IMR-90 (cell line): Measurements from ENCODE around the gene CLEC19A. TPM values are rescaled to one million over a fixed set of nuclear protein-coding genes. Genes with fewer than 3 reads are reported as not detected.

Experiments used
- ATAC-seq: fragments of 200-7000 bp; cut with Tn5 transposase; 2 replicates; pipeline ENCODE4 v1.9.1; 2020; ENCODE audit warnings: low read depth, mild to moderate bottlenecking, moderate library complexity
- BruUV-seq: library from RNA; stranded (reverse); fragments of 400-500 nt; replicated peaks from 2 replicates; lab custom pipeline; 2021; lab: Mats Ljungman, UMichigan
- CTCF ChIA-PET: fragments of 300-600 bp; formaldehyde crosslinking; extraction: SDS; loops from one replicate; lab custom pipeline; 2021; ENCODE audit warnings: antibody characterized with exemption; lab: Yijun Ruan, JAX
- POLR2A ChIA-PET: fragments of 300-600 bp; sonication (Branson Sonifier 250); formaldehyde crosslinking; loops from one replicate; lab custom pipeline; 2022; ENCODE audit warnings: antibody characterized with exemption; ENCODE audit not compliant: unreplicated experiment; lab: Charles Lee
- DNase-seq: peaks from one replicate; pipeline ENCODE4 v3.0.0; 2013
- H2AFZ ChIP-seq: replicated peaks from 2 replicates; pipeline ENCODE3; 2013; ENCODE audit warnings: low read length, mild to moderate bottlenecking; ENCODE audit not compliant: poor library complexity
- H2AK5ac ChIP-seq: 2 replicates; pipeline ENCODE4 v1.6.1; 2013; ENCODE audit warnings: low read depth, low read length, inconsistent platforms
- H2AK9ac ChIP-seq: replicated peaks from 2 replicates; pipeline ENCODE3; 2013; ENCODE audit warnings: mild to moderate bottlenecking, low read depth, low read length, moderate library complexity; ENCODE audit not compliant: poor library complexity
- H2BK120ac ChIP-seq: 2 replicates; pipeline ENCODE4 v1.6.1; 2013; ENCODE audit warnings: low read depth, low read length, inconsistent platforms
- H2BK15ac ChIP-seq: 3 replicates; pipeline ENCODE4 v1.6.1; 2013; ENCODE audit warnings: low read depth, low read length, inconsistent platforms
- H2BK20ac ChIP-seq: 2 replicates; pipeline ENCODE4 v1.6.1; 2013; ENCODE audit warnings: low read depth, mild to moderate bottlenecking, inconsistent platforms, low read length, moderate library complexity
- H2BK5ac ChIP-seq: 2 replicates; pipeline ENCODE4 v1.6.1; 2013; ENCODE audit warnings: mild to moderate bottlenecking, low read depth, low read length, inconsistent platforms; ENCODE audit not compliant: poor library complexity, severe bottlenecking
- H3K14ac ChIP-seq: replicated peaks from 2 replicates; pipeline ENCODE4 v1.6.1; 2013; ENCODE audit warnings: low read depth, low read length, inconsistent platforms
- H3K18ac ChIP-seq: 2 replicates; pipeline ENCODE4 v1.6.1; 2013; ENCODE audit warnings: low read depth, low read length, control low read depth
- H3K23ac ChIP-seq: 2 replicates; pipeline ENCODE4 v1.6.1; 2013; ENCODE audit warnings: low read depth, low read length, inconsistent platforms
- H3K27ac ChIP-seq: 2 replicates; pipeline ENCODE4 v1.5.1; 2013; ENCODE audit warnings: mild to moderate bottlenecking, control low read depth, low read length; ENCODE audit not compliant: insufficient read depth
- H3K27me3 ChIP-seq: 2 replicates; pipeline ENCODE4 v1.6.1; 2013; ENCODE audit warnings: low read length; ENCODE audit not compliant: control insufficient read depth, insufficient read depth
- H3K36me3 ChIP-seq: 2 replicates; pipeline ENCODE4 v1.6.1; 2013; ENCODE audit warnings: low read length, mixed read lengths; ENCODE audit not compliant: control insufficient read depth, insufficient read depth
- H3K4ac ChIP-seq: 2 replicates; pipeline ENCODE4 v1.6.1; 2013; ENCODE audit warnings: low read depth, low read length, inconsistent platforms
- H3K4me1 ChIP-seq: 2 replicates; pipeline ENCODE4 v1.6.1; 2013; ENCODE audit warnings: low read length, mixed read lengths; ENCODE audit not compliant: control insufficient read depth, insufficient read depth
- H3K4me2 ChIP-seq: 2 replicates; pipeline ENCODE4 v1.6.1; 2013; ENCODE audit warnings: low read depth, mild to moderate bottlenecking, control low read depth, low read length, moderate library complexity
- H3K4me3 ChIP-seq: 2 replicates; pipeline ENCODE4 v1.5.1; 2013; ENCODE audit warnings: low read depth, mild to moderate bottlenecking, control low read depth, low read length, moderate library complexity; ENCODE audit not compliant: insufficient read depth
- H3K56ac ChIP-seq: 2 replicates; pipeline ENCODE4 v1.6.1; 2013; ENCODE audit warnings: low read length, inconsistent platforms; ENCODE audit not compliant: insufficient read depth; ENCODE audit errors: extremely low read depth
- H3K79me1 ChIP-seq, 2 experiments: 2 replicates each; pipeline ENCODE4 v1.6.1; 2013; ENCODE audit warnings: low read length in 2 of 2, inconsistent platforms in 1 of 2, low read depth in 1 of 2
- H3K9ac ChIP-seq: 2 replicates; pipeline ENCODE4 v1.6.1; 2013; ENCODE audit warnings: low read depth, low read length, control low read depth
- H3K9me1 ChIP-seq: 2 replicates; pipeline ENCODE4 v1.6.1; 2013; ENCODE audit warnings: low read length, inconsistent platforms; ENCODE audit not compliant: insufficient read depth
- H3K9me3 ChIP-seq: 2 replicates; pipeline ENCODE4 v1.6.1; 2013; ENCODE audit warnings: low read length; ENCODE audit not compliant: control insufficient read depth, insufficient read depth
- H4K20me1 ChIP-seq: 2 replicates; pipeline ENCODE4 v1.6.1; 2013; ENCODE audit warnings: low read length, inconsistent platforms; ENCODE audit not compliant: insufficient read depth
- H4K5ac ChIP-seq: 2 replicates; pipeline ENCODE4 v1.6.1; 2013; ENCODE audit warnings: mild to moderate bottlenecking, low read depth, low read length, control low read depth
- H4K8ac ChIP-seq, 2 experiments: 2 replicates each; pipeline ENCODE4 v1.6.1; 2013; ENCODE audit warnings: low read depth in 2 of 2, low read length in 2 of 2, control low read depth in 1 of 2, inconsistent platforms in 1 of 2
- H4K91ac ChIP-seq: 2 replicates; pipeline ENCODE4 v1.6.1; 2013; ENCODE audit warnings: low read depth, low read length, inconsistent platforms; ENCODE audit not compliant: insufficient read depth
- BHLHE40 ChIP-seq: fragments of 150-350 bp; IDR thresholded peaks from 2 replicates; pipeline ENCODE4 v1.6.1; 2016; ENCODE audit warnings: mild to moderate bottlenecking, low read depth, low read length
- CEBPB ChIP-seq: IDR thresholded peaks from 2 replicates; pipeline ENCODE4 v1.6.1; 2012; ENCODE audit warnings: low read depth, low read length, improper control_type of control experiment
- CHD1 ChIP-seq: IDR thresholded peaks from 2 replicates; pipeline ENCODE4 v1.6.1; 2012; ENCODE audit warnings: low read depth, low read length, improper control_type of control experiment
- FOS ChIP-seq: fragments of 150-350 bp; IDR thresholded peaks from 2 replicates; pipeline ENCODE4 v1.6.1; 2016; ENCODE audit warnings: low read depth, low read length
- MAFK ChIP-seq: IDR thresholded peaks from 2 replicates; pipeline ENCODE4 v1.6.1; 2012; ENCODE audit warnings: low read depth, low read length, improper control_type of control experiment
- MAZ ChIP-seq: IDR thresholded peaks from 2 replicates; pipeline ENCODE4 v1.6.1; 2012; ENCODE audit warnings: low read depth, mild to moderate bottlenecking, low read length, improper control_type of control experiment, moderate library complexity, borderline replicate concordance
- MXI1 ChIP-seq: IDR thresholded peaks from 2 replicates; pipeline ENCODE4 v1.6.1; 2012; ENCODE audit warnings: low read depth, mild to moderate bottlenecking, low read length, moderate library complexity, borderline replicate concordance
- NFE2L2 ChIP-seq: fragments of 150-350 bp; IDR thresholded peaks from 2 replicates; pipeline ENCODE4 v1.6.1; 2016; ENCODE audit warnings: low read depth, mild to moderate bottlenecking, low read length
- POLR2A ChIP-seq: IDR thresholded peaks from 2 replicates; pipeline ENCODE4 v1.6.1; 2012; ENCODE audit warnings: mild to moderate bottlenecking, low read depth, low read length
- RAD21 ChIP-seq: IDR thresholded peaks from 2 replicates; pipeline ENCODE4 v1.6.1; 2012; ENCODE audit warnings: low read length, improper control_type of control experiment
- RCOR1 ChIP-seq: IDR thresholded peaks from 2 replicates; pipeline ENCODE4 v1.6.1; 2012; ENCODE audit warnings: mild to moderate bottlenecking, low read length, improper control_type of control experiment; ENCODE audit not compliant: insufficient replicate concordance
- RFX5 ChIP-seq: IDR thresholded peaks from 2 replicates; pipeline ENCODE4 v1.8.0; 2012; ENCODE audit warnings: low read depth, mild to moderate bottlenecking, low read length, moderate library complexity
- WGBS, 2 experiments: methylation state at CpG; one replicate each; pipeline versions ENCODE4 v1.1.5 to v1.1.7; 2013; ENCODE audit warnings: missing lambda C conversion rate in 2 of 2; ENCODE audit not compliant: insufficient read length in 1 of 2; ENCODE audit errors: extremely low coverage in 2 of 2; 5-methylcytosine and 5-hydroxymethylcytosine counted together
- dilution Hi-C: fragments of 300-500 bp; cut with HindIII; formaldehyde crosslinking; loops from one replicate; pipeline ENCODE4 v1.14.3; 2018; ENCODE audit warnings: low sequenced_read_pairs; ENCODE audit not compliant: unreplicated experiment
- in situ Hi-C: fragments of 300-500 bp; cut with MboI; formaldehyde crosslinking; loops from 3 replicates; pipeline ENCODE4 v1.14.3; 2019; ENCODE audit warnings: low sequenced_read_pairs, inconsistent platforms, mixed read lengths
- intact Hi-C: fragments of 100-400 bp; cut with micrococcal nuclease; formaldehyde crosslinking; loops from 2 replicates; pipeline ENCODE4 v1.10.0; 2022
- polyA plus RNA-seq, 3 experiments: library from polyadenylated mRNA; depleted of rRNA; stranded (reverse); fragments of >200 nt; gene quantifications; 2 replicates each; pipeline ENCODE4 v1.2.3, GENCODE V29; 2012; ENCODE audit warnings: low replicate concordance in 1 of 3
- total RNA-seq: library from RNA; depleted of rRNA; stranded (reverse); fragments of >200 nt; gene quantifications from 2 replicates; pipeline ENCODE4 v1.2.3, GENCODE V29; 2012
- TF ChIP-seq, protein P1 (sequence below): fragments of 150-350 bp; IDR thresholded peaks from 2 replicates; pipeline ENCODE4 v1.6.1; 2017; ENCODE audit warnings: mild to moderate bottlenecking, antibody characterized with exemption, low read length, low read depth
- TF ChIP-seq, protein P2 (sequence below): conservative IDR thresholded peaks from 2 replicates; pipeline ENCODE4 v1.5.1; 2012; ENCODE audit warnings: mild to moderate bottlenecking, low read depth, low read length, improper control_type of control experiment

Gene CLEC19A
- total and polyA plus RNA-seq, 2 of the 4 experiments (the other 2 are of a cell fraction) = not detected

DNA sequence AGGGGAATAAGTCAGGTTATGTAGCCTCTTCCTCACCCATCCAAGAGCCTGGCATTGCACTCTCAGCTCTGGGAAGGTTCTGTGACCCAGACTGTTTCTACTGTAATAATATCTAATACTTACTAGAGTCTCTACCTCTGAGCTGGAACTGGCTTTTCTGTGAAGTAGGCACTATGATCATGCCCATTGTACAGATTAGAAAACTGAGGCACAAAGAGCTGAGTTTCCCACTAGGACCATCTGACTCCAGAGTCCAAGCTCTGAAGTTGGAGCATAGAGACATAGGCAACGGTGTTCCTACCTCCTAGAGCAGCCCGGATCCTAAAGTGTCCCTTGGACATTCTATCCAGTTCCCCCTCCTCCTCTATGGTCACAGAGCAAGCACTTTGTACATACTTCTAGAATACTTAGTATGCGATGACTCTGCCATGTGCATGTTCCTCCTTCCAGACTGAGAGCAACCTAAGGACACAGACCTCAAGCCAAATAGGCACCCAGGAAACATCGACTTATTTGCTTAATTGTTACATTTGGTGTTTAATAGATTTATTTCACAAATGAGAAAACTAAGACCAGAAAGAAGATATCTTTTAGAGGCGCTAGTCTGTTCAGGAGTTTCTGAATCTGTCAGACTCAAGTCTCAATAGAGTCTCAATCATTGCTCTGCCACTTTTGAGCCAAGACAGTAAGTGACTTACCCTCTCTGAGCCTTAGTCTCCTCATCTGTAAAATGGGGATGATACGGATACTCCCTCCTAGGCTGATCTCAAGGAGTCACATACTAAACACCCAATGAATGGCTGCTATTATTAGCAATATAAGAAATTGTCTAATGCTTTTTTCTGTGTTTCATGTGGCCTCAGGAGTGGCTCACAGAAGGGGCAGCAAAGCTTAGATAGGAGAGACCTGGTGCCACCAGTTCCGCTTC is 3.6 kb downstream of the CLEC19A start:
- ATAC-seq (no peak), DNase-seq (no peak)
- Histone ChIP-seq H3K9me3 (no peaks in the 10 kb centered on the region), H2AK5ac (no peak overlapping the region), H3K56ac (no peak overlapping the region), H2AFZ (no peak overlapping the region), H2BK20ac (no peak overlapping the region), H3K4me1 (no peaks in the 10 kb centered on the region), H3K27me3 (no peaks in the 10 kb centered on the region), H3K4me2 (no peak overlapping the region), H4K91ac (no peak overlapping the region), H3K27ac (no peak overlapping the region), H3K36me3 (no peaks in the 10 kb centered on the region), H3K79me1 (no peaks in the 10 kb centered on the region), H2BK15ac (no peak overlapping the region), H2BK120ac (no peak overlapping the region), H3K23ac (no peak overlapping the region), H4K5ac (no peak overlapping the region), H3K18ac (no peak overlapping the region), H4K8ac (no peak overlapping the region), H3K14ac (no peak overlapping the region), H3K9me1 (no peaks in the 10 kb centered on the region), H4K20me1 (no peaks in the 10 kb centered on the region), H3K4ac (no peak overlapping the region), H3K9ac (no peak overlapping the region), H2BK5ac (no peak overlapping the region), H3K4me3 (no peak overlapping the region), H2AK9ac (no peak overlapping the region)
- intact Hi-C loops = no loop called here
- ChIA-PET POLR2A (no interaction called here), CTCF (no interaction called here)
- no TSS peak for BruUV-seq
- no CpG with 5 or more reads among the region's 7 CpGs for WGBS, 2 experiments
- dilution Hi-C loops = no loop called here
- TF ChIP-seq, protein P1, sequence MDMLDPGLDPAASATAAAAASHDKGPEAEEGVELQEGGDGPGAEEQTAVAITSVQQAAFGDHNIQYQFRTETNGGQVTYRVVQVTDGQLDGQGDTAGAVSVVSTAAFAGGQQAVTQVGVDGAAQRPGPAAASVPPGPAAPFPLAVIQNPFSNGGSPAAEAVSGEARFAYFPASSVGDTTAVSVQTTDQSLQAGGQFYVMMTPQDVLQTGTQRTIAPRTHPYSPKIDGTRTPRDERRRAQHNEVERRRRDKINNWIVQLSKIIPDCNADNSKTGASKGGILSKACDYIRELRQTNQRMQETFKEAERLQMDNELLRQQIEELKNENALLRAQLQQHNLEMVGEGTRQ = no peak
- no peak for TF ChIP-seq NFE2L2
- no peak for TF ChIP-seq CHD1
- TF ChIP-seq POLR2A = no peak
- no peak for TF ChIP-seq MAFK
- no peak for TF ChIP-seq RFX5
- TF ChIP-seq, protein P2, sequence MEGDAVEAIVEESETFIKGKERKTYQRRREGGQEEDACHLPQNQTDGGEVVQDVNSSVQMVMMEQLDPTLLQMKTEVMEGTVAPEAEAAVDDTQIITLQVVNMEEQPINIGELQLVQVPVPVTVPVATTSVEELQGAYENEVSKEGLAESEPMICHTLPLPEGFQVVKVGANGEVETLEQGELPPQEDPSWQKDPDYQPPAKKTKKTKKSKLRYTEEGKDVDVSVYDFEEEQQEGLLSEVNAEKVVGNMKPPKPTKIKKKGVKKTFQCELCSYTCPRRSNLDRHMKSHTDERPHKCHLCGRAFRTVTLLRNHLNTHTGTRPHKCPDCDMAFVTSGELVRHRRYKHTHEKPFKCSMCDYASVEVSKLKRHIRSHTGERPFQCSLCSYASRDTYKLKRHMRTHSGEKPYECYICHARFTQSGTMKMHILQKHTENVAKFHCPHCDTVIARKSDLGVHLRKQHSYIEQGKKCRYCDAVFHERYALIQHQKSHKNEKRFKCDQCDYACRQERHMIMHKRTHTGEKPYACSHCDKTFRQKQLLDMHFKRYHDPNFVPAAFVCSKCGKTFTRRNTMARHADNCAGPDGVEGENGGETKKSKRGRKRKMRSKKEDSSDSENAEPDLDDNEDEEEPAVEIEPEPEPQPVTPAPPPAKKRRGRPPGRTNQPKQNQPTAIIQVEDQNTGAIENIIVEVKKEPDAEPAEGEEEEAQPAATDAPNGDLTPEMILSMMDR = no peak
- no peak for TF ChIP-seq RAD21
- TF ChIP-seq RCOR1 = no peak
- no peak for TF ChIP-seq MAZ
- no peak for TF ChIP-seq BHLHE40
- no peak for TF ChIP-seq MXI1
- no peak for TF ChIP-seq CEBPB
- TF ChIP-seq FOS = no peak
- in situ Hi-C loops = no loop called here
